ENCODE results near the gene TIMM13. TPM values are rescaled to one million over a fixed set of nuclear protein-coding genes. Genes with fewer than 3 reads are reported as not detected.
A peak's percentile ranks its signal among the peaks of the same experiment; 100 is the strongest.
"Not testable (repeated sequence)": the region's sequence is repeated elsewhere in the genome, so short reads cannot be mapped to it uniquely, and the experiment has no call there.

Gene TIMM13
- total RNA-seq, 4 donors from 2014 or later: 34.2 to 52.8 (median 44.9) TPM

DNA sequence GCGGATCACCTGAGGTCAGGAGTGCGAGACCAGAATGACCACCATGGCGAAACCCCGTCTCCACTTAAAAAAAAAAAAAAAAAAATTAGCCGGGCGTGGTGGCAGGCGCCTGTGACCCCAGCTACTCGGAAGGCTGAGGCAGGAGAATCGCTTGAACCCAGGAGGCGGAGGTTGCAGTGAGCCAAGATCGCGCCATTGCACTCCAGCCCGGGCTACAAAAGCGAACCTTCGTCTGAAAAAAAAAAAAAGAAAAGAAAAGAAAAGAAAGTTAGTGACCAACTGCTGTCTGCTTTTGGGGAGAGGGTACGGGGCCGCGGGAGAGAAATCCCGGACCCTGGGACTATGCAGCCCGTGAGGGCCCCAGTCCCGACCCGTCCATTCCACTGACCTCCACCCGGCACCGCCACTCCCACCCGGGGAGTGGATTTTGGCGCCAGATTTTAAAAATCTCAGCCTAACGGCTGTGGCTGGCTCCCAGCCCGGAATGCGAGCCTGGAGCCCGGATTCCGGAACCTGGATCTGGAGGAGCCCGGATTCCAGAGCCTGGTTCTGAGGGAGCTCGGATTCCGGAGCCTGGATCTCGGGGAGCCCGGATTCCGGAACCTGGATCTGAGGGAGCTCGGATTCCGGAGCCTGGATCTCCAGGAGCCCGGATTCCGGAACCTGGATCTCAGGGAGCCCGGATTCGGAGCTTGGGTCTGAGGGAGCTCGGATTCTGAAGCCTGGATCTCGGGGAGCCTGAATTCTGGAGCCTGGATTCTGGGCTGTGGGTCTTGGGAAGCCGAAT, 35.4 kb upstream of the TIMM13 start:
- intact Hi-C loops (cut with DNase I; ENCODE audit: low total_unique reads): no loop called here
- WGBS, 2 donors: 10 to 12% methylated on average over 35 to 46 of the region's 46 CpGs
- DNase-seq (ENCODE audit: low spot score in 2 of 2): peak; percentile 84 to 96
- TF ChIP-seq, protein P1, sequence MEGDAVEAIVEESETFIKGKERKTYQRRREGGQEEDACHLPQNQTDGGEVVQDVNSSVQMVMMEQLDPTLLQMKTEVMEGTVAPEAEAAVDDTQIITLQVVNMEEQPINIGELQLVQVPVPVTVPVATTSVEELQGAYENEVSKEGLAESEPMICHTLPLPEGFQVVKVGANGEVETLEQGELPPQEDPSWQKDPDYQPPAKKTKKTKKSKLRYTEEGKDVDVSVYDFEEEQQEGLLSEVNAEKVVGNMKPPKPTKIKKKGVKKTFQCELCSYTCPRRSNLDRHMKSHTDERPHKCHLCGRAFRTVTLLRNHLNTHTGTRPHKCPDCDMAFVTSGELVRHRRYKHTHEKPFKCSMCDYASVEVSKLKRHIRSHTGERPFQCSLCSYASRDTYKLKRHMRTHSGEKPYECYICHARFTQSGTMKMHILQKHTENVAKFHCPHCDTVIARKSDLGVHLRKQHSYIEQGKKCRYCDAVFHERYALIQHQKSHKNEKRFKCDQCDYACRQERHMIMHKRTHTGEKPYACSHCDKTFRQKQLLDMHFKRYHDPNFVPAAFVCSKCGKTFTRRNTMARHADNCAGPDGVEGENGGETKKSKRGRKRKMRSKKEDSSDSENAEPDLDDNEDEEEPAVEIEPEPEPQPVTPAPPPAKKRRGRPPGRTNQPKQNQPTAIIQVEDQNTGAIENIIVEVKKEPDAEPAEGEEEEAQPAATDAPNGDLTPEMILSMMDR (IDR thresholded peaks at IDR 0.05): no peak
- no peak for TF ChIP-seq POLR2A (IDR thresholded peaks at IDR 0.05)
- no peak overlapping the region for H3K4me3 ChIP-seq (ENCODE audit: low read depth, poor library complexity, severe bottlenecking)

DNA sequence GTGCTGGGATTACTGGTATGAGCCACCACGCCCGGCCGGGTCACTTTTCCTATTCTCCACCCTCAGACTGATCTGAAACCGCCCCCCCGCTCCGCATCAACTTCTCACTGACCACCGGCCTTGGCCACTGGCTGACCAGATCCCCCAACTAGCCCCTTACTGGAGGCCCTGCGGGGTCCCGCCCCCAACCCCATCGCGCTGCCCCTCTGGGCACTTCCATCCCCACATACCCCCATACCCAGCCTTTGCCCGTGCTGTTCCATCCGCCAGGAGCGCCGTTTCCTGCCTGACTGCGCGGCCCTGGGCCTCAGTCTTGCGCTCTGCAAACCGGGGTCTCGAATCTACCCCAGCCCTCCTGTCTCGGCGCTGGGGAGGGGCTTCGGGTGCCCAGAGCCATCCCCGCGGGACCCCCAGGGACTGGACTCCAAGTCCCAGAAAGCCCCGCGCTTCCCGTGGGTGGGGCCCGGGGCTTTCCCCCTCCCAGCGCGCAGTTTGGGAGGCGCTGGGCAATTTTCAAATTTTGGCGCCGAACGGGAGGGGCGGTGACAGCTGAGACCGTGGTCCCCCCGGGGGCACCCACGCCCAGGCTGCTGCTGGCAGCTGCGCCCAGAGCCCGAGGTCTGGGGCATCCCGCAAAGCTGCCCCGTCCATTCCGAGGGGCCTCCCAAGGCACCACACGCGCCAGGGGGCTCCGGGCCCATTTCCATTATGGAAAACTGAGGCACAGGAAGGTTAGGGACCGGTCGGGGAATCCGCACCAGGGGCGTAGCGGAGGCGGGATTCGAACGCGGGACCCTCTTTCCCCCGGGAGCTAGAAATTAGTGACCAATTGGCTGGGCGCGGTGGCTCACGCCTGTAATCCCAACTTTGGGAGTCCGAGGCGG, 34.6 kb upstream of the TIMM13 start:
- TF ChIP-seq POLR2A (IDR thresholded peaks at IDR 0.05): no peak
- TF ChIP-seq, protein P1 (IDR thresholded peaks at IDR 0.05): no peak
- intact Hi-C loops (cut with DNase I; ENCODE audit: low total_unique reads): no loop called here
- H3K4me3 ChIP-seq (ENCODE audit: low read depth, poor library complexity, severe bottlenecking): peak overlapping the region; percentile 44
- DNase-seq (ENCODE audit: low spot score in 2 of 2): peak in 1 of 2 donors; percentile 89
- 3 to 7% methylated on average over 38 to 54 of the region's 62 CpGs for WGBS, 2 donors

DNA sequence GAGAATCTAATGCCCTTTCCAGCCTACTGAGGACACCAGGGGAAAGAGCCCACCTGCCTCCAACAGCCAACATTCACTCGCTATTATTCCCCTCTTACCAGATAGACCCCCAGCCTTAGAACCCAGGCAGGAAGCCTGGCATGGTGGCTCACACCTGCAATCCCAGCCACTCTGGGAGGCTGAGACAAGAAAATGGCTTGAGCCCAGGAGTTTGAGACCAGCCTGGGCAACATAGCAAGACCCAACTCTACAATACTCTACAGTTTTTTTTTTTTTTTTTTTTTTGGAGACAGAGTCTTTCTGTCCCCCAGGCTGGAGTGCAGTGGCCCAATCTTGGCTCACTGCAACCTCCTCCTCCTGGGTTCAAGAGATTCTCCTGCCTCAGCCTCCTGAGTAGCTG, 32.9 kb upstream of the TIMM13 start:
- TF ChIP-seq POLR2A (IDR thresholded peaks at IDR 0.05): no peak
- TF ChIP-seq, protein P1 (IDR thresholded peaks at IDR 0.05): no peak
- intact Hi-C loops (cut with DNase I; ENCODE audit: low total_unique reads): no loop called here
- no peak for DNase-seq (ENCODE audit: low spot score in 2 of 2)
- WGBS, 2 donors: 95 to 100% methylated on average over 1 of the region's 1 CpG
- no peak overlapping the region for H3K4me3 ChIP-seq (ENCODE audit: low read depth, poor library complexity, severe bottlenecking)

DNA sequence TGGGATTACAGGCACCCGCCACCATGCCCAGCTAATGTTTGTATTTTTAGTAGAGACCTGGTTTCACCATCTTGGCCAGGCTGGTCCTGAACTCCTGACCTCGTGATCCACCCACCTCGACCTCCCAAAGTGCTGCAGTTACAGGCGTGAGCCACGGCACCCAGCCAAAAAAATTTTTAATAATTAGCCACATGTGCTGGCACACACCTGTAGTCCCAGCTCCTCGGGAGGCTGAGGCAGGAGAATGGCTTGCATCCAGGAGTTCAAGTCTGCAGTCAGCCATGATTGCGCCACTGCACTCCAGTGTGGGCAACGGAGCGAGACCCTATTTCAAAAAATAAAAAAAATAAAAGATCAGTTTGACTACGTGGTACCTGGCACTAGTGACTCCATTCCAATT, 31.4 kb upstream of the TIMM13 start:
- intact Hi-C loops (cut with DNase I; ENCODE audit: low total_unique reads); H3K4me3 ChIP-seq (ENCODE audit: low read depth, poor library complexity, severe bottlenecking); DNase-seq (ENCODE audit: low spot score in 2 of 2): not testable (repeated sequence)
- WGBS, 2 donors: 71 to 77% methylated on average over 10 of the region's 10 CpGs

DNA sequence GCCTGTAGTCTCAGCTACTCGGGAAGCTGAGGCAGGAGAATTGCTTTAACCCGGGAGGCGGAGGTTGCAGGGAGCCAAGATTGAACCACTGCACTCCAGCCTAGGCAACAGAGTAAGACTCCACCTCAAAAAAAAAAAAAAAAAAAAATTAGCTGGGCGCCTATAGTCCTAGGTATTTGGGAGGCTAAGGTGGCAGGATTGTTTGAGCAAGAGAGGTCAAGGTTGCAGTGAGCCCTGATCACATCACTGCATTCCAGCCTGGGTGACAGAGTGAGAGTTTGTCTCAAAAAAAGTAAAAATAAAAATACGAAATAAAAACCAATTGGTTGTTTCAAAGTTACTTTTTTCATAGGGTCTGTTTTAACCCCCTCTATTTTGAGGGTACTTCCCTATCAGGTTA, 30.7 kb upstream of the TIMM13 start:
- intact Hi-C loops (cut with DNase I; ENCODE audit: low total_unique reads): no loop called here
- WGBS, 2 donors: 80 to 95% methylated on average over 5 of the region's 5 CpGs
- H3K4me3 ChIP-seq (ENCODE audit: low read depth, poor library complexity, severe bottlenecking): no peak overlapping the region
- TF ChIP-seq POLR2A (IDR thresholded peaks at IDR 0.05): no peak
- TF ChIP-seq, protein P1 (IDR thresholded peaks at IDR 0.05): no peak
- no peak for DNase-seq (ENCODE audit: low spot score in 2 of 2)

DNA sequence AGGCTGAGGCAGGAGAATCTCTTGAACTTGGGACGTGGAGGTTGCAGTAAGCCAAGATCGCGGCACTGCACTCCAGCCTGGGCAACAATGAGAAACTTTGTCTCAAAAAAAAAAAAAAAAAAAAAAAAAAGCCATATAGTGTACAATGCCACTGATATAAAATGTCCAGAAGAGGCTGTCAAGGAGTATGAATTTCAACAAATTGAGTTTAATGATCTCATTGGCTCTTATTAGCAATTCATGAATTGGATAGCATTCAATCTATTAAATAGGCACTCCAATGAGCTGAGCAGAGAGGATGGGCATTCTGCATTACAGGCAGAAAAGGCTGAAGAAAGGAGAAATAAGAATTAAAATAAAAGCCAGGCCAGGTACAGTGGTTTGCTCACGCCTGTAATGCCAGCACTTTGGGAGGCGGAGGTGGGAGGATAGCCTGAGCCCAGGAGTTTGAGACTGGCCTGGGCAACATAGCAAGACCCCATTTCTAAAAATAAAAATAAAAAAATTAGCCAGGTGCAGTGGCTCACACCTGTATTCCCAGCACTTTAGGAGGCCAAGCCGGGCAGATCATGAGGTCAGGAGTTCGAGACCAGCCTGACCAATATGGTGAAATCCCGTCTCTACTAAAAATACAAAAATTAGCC, 30.1 kb upstream of the TIMM13 start:
- DNase-seq (ENCODE audit: low spot score in 2 of 2): no peak
- H3K4me3 ChIP-seq (ENCODE audit: low read depth, poor library complexity, severe bottlenecking): no peak overlapping the region
- intact Hi-C loops (cut with DNase I; ENCODE audit: low total_unique reads): no loop called here
- TF ChIP-seq, protein P1 (IDR thresholded peaks at IDR 0.05): no peak
- no peak for TF ChIP-seq POLR2A (IDR thresholded peaks at IDR 0.05)
- WGBS, 2 donors: 88 to 92% methylated on average over 8 of the region's 8 CpGs

All from lower leg skin (tissue), 4 donors.